Osteoblast (primary cell): ENCODE results near the gene C2CD5. TPM values are rescaled to one million over a fixed set of nuclear protein-coding genes. Genes with fewer than 3 reads are reported as not detected.
A peak's percentile ranks its signal among the peaks of the same experiment; 100 is the strongest.
"Not testable (repeated sequence)": the region's sequence is repeated elsewhere in the genome, so short reads cannot be mapped to it uniquely, and the experiment has no call there.

ENCODE experiments used
- DNase-seq: peaks from one replicate; pipeline ENCODE4 v3.0.0; 2011; ENCODE audit warnings: low spot score, mixed read lengths; ENCODE audit not compliant: insufficient read length; ENCODE audit errors: missing footprints
- H2AFZ ChIP-seq: 2 replicates; pipeline ENCODE4 v1.6.0; 2011; ENCODE audit warnings: mild to moderate bottlenecking, low read length
- H3K27ac ChIP-seq: 2 replicates; pipeline ENCODE4 v1.5.1; 2011; ENCODE audit warnings: mild to moderate bottlenecking, low read depth, low read length, moderate library complexity
- H3K27me3 ChIP-seq: 2 replicates; pipeline ENCODE4 v1.6.0; 2012; ENCODE audit warnings: mild to moderate bottlenecking, control low read depth, inconsistent platforms, low read length, moderate library complexity; ENCODE audit not compliant: insufficient read depth
- H3K36me3 ChIP-seq: 2 replicates; pipeline ENCODE4 v1.5.1; 2011; ENCODE audit warnings: mild to moderate bottlenecking, low read length, control low read depth, moderate library complexity; ENCODE audit not compliant: insufficient read depth
- H3K4me1 ChIP-seq: 2 replicates; pipeline ENCODE4 v1.5.1; 2011; ENCODE audit warnings: mild to moderate bottlenecking, low read length, control low read depth, moderate library complexity; ENCODE audit not compliant: insufficient read depth
- H3K4me2 ChIP-seq: 2 replicates; pipeline ENCODE4 v1.6.0; 2011; ENCODE audit warnings: mild to moderate bottlenecking, low read length; ENCODE audit not compliant: insufficient read depth
- H3K4me3 ChIP-seq: fragments of 200-600 bp; sonication (generic); 3 replicates; pipeline ENCODE4 v1.5.1; 2012; ENCODE audit warnings: mild to moderate bottlenecking, low read length, inconsistent platforms; ENCODE audit not compliant: insufficient read depth
- H3K79me2 ChIP-seq: 2 replicates; pipeline ENCODE4 v1.6.0; 2012; ENCODE audit warnings: mild to moderate bottlenecking, low read length, control low read depth, inconsistent platforms; ENCODE audit not compliant: insufficient read depth
- H3K9me3 ChIP-seq: 2 replicates; pipeline ENCODE4 v1.5.1; 2011; ENCODE audit warnings: low read depth, low read length, control low read depth
- H4K20me1 ChIP-seq: 2 replicates; pipeline ENCODE4 v1.6.0; 2012; ENCODE audit warnings: mild to moderate bottlenecking, low read length, control low read depth; ENCODE audit not compliant: insufficient read depth
- total RNA-seq: library from RNA; depleted of rRNA; stranded (reverse); fragments of >200 nt; gene quantifications from 2 replicates; pipeline ENCODE4 v1.2.3, GENCODE V29; 2012
- TF ChIP-seq, protein P1 (sequence below): IDR thresholded peaks from 2 replicates; pipeline ENCODE4 v1.5.1; 2011; ENCODE audit warnings: mild to moderate bottlenecking, low read depth, low read length, moderate library complexity; ENCODE audit errors: extremely low read depth

The C2CD5 gene
- total RNA-seq, 1 donor, result 22.1 TPM

DNA sequence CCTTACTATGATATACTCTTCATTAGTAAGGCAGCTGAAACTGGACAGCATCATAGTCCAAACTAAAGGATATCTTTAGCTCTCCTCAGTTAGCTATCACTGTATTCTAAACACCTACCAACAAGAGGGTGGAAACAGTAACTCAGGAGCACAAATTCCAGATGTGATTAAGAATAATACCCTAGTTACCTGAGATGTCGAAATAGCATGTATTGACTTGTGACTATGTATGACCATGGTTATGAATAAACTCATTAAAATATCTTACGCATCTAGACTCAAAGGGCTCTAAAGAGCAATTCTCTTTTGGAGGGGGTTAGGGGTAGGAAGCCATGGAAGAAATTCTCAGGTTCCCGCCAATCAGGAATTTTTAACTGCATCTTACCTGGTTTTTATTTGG is 90.8 kb downstream of the C2CD5 start:
- TF ChIP-seq, protein P1, sequence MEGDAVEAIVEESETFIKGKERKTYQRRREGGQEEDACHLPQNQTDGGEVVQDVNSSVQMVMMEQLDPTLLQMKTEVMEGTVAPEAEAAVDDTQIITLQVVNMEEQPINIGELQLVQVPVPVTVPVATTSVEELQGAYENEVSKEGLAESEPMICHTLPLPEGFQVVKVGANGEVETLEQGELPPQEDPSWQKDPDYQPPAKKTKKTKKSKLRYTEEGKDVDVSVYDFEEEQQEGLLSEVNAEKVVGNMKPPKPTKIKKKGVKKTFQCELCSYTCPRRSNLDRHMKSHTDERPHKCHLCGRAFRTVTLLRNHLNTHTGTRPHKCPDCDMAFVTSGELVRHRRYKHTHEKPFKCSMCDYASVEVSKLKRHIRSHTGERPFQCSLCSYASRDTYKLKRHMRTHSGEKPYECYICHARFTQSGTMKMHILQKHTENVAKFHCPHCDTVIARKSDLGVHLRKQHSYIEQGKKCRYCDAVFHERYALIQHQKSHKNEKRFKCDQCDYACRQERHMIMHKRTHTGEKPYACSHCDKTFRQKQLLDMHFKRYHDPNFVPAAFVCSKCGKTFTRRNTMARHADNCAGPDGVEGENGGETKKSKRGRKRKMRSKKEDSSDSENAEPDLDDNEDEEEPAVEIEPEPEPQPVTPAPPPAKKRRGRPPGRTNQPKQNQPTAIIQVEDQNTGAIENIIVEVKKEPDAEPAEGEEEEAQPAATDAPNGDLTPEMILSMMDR, result no peak
- H3K27me3 ChIP-seq, result no peaks in the 10 kb centered on the region
- no peaks in the 10 kb centered on the region for H3K4me1 ChIP-seq
- no peaks in the 10 kb centered on the region for H4K20me1 ChIP-seq
- no peaks in the 10 kb centered on the region for H3K9me3 ChIP-seq
- H3K36me3 ChIP-seq, result no peaks in the 10 kb centered on the region
- no peak overlapping the region for H3K27ac ChIP-seq
- H3K79me2 ChIP-seq, result no peaks in the 10 kb centered on the region
- H3K4me3 ChIP-seq, result no peak overlapping the region
- DNase-seq, result no peak
- no peak overlapping the region for H2AFZ ChIP-seq
- H3K4me2 ChIP-seq, result no peak overlapping the region

DNA sequence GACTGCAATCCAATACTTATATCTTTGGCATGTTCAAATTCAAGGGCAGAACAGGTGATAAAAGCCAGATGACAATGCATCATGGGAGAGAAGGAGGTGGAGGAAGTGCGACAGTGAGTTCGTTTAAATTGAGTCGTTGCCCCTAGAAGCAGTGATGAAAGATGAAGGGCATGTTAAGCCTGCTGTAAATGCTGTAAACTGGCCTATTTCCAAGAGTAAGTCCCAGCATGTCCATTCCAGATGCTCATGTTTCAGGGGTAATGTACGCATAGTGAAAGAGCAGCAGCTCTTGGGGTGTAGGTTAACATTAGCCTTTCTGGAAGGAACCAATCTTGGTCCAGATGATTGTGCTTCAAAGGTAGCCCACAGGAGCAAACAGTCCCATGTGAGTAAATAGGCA is 97.1 kb downstream of the C2CD5 start:
- peaks cover 3% of the 10 kb centered on the region for H3K4me1 ChIP-seq
- H3K79me2 ChIP-seq, result no peaks in the 10 kb centered on the region
- H3K27me3 ChIP-seq, result no peaks in the 10 kb centered on the region
- H3K27ac ChIP-seq, result no peak overlapping the region
- H4K20me1 ChIP-seq, result no peaks in the 10 kb centered on the region
- H3K4me3 ChIP-seq, result no peak overlapping the region
- H3K4me2 ChIP-seq, result no peak overlapping the region
- H3K36me3 ChIP-seq, result no peaks in the 10 kb centered on the region
- peak; percentile 26 for DNase-seq
- H3K9me3 ChIP-seq, result no peaks in the 10 kb centered on the region
- H2AFZ ChIP-seq, result no peak overlapping the region
- TF ChIP-seq, protein P1, result no peak

DNA sequence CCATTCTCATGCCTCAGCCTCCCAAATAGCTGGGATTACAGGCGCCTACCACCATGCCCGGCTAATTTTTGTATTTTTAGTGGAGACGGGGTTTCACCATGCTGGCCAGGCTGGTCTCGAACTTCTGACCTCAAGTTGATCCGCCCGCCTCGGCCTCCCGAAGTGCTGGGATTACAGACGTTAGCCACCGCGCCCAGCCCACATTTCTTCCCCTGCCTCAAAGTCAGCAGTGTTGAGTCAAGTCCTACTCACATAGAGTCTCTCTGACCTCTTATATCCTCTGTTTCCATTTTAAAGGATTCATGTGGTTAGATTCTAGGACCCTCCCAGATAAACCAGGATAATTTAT is 100.1 kb downstream of the C2CD5 start:
- H3K27me3 ChIP-seq, H3K27ac ChIP-seq, H3K4me3 ChIP-seq, H3K4me2 ChIP-seq, H3K4me1 ChIP-seq, H2AFZ ChIP-seq, H4K20me1 ChIP-seq, H3K79me2 ChIP-seq, DNase-seq, H3K36me3 ChIP-seq, H3K9me3 ChIP-seq: not testable (repeated sequence)

DNA sequence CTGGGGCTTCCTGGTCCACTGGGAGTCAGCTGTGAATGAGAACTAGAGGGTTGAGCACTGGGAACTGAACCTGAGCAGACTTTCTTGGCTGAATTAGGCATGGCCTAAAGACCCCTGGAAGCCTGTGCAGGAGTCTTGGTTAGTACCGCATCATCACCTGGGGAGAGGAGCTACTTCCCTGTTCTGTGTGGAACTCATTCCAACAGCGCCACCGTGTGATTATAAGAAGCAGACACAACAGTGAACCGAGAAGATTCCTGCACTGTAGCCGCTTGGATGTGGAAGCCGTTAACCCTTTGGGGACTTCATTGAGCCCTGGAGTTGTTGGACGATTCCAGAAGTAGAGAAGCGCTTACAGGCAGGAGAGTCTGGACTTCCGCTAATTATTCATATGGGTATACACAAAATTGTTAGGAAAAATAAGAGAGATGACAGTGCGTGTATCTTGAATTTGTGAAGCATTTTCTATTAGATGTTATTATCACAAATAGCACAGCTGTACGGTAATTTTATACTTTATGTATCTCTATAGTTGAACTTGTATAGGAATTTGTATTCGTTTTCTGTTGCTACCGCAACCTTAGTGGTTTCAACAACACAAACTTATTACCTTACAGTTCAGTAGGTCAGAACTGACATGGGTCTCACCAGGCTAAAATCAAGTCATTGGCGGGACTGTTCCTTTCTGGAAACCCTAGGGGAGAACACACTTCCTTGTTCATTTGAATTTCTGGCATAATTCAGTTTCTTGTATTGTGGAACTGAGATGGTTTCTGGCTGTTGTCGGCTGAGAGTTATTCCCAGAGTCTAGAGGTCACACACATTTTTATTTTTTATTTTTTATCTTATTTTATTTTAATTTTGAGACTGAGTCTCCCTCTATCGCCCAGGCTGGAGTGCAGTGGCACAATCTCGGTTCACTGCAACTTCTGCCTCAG is 100.7 kb downstream of the C2CD5 start:
- no peaks in the 10 kb centered on the region for H4K20me1 ChIP-seq
- H3K9me3 ChIP-seq, result no peaks in the 10 kb centered on the region
- H3K79me2 ChIP-seq, result no peaks in the 10 kb centered on the region
- peaks cover 4% of the 10 kb centered on the region for H3K27me3 ChIP-seq
- peak; percentile 52 for DNase-seq
- H3K4me3 ChIP-seq, result no peak overlapping the region
- no peak overlapping the region for H2AFZ ChIP-seq
- H3K4me2 ChIP-seq, result peak overlapping the region; percentile 54
- TF ChIP-seq, protein P1, result peak; percentile 84
- H3K4me1 ChIP-seq, result peaks cover 3% of the 10 kb centered on the region
- H3K27ac ChIP-seq, result no peak overlapping the region
- no peaks in the 10 kb centered on the region for H3K36me3 ChIP-seq
